HepG2 (cell line): ENCODE results near the gene DNMT3L. TPM values are rescaled to one million over a fixed set of nuclear protein-coding genes. Genes with fewer than 3 reads are reported as not detected.
A peak's percentile ranks its signal among the peaks of the same experiment; 100 is the strongest.

Experiments used
- ADNP ChIP-seq: sonication (generic); formaldehyde crosslinking; IDR thresholded peaks from 2 replicates; pipeline ENCODE4 v1.4.0; 2020; ENCODE audit warnings: missing genetic modification reagents
- ARHGAP35 ChIP-seq: sonication (generic); formaldehyde crosslinking; IDR thresholded peaks from 2 replicates; pipeline ENCODE4 v1.9.0; 2022; ENCODE audit warnings: mild to moderate bottlenecking, inconsistent platforms, moderate library complexity, missing genetic modification reagents, borderline replicate concordance
- ATRX ChIP-seq: sonication (generic); formaldehyde crosslinking; IDR thresholded peaks from 2 replicates; pipeline ENCODE4 v1.4.0; 2020; ENCODE audit warnings: missing genetic modification reagents, borderline replicate concordance
- KIAA2018 ChIP-seq: sonication (generic); formaldehyde crosslinking; IDR thresholded peaks from 2 replicates; pipeline ENCODE4 v1.5.0; 2020; ENCODE audit warnings: mild to moderate bottlenecking, missing genetic modification reagents, borderline replicate concordance
- MED13 ChIP-seq: sonication (generic); formaldehyde crosslinking; IDR thresholded peaks from 2 replicates; pipeline ENCODE4 v1.5.0; 2020; ENCODE audit warnings: missing genetic modification reagents
- MXI1 ChIP-seq: IDR thresholded peaks from 3 replicates; pipeline ENCODE4 v1.6.1; 2012; ENCODE audit warnings: low read depth, low read length, inconsistent platforms, borderline replicate concordance
- NCOA1 ChIP-seq: sonication (generic); formaldehyde crosslinking; IDR thresholded peaks from 2 replicates; pipeline ENCODE4 v1.9.0; 2021; ENCODE audit warnings: missing genetic modification reagents
- PTBP1 ChIP-seq: fragments of 200-400 bp; formaldehyde crosslinking; IDR thresholded peaks from 2 replicates; pipeline ENCODE4 v1.6.1; 2018; ENCODE audit warnings: low read length, low read depth; ENCODE audit not compliant: poor library complexity, severe bottlenecking
- SKIL ChIP-seq: sonication (generic); formaldehyde crosslinking; IDR thresholded peaks from 2 replicates; pipeline ENCODE4 v1.8.0; 2022; ENCODE audit warnings: missing genetic modification reagents, mild to moderate bottlenecking, moderate library complexity, borderline replicate concordance
- ZNF350 ChIP-seq: sonication (generic); formaldehyde crosslinking; IDR thresholded peaks from 2 replicates; pipeline ENCODE4 v1.4.0; 2020; ENCODE audit warnings: mild to moderate bottlenecking, low read depth, missing genetic modification reagents, borderline replicate concordance
- ZNF577 ChIP-seq: sonication (generic); formaldehyde crosslinking; IDR thresholded peaks from 2 replicates; pipeline ENCODE4 v1.4.0; 2020; ENCODE audit warnings: mild to moderate bottlenecking, low read depth, missing genetic modification reagents, borderline replicate concordance
- ZNF781 ChIP-seq: sonication (generic); formaldehyde crosslinking; IDR thresholded peaks from 2 replicates; pipeline ENCODE4 v1.5.1; 2020; ENCODE audit warnings: borderline replicate concordance, mild to moderate bottlenecking, missing genetic modification reagents; ENCODE audit errors: not compliant biosample characterization
- ZNF792 ChIP-seq: IDR thresholded peaks from 2 replicates; pipeline ENCODE4 v1.6.1; 2016
- ZNF850 ChIP-seq: sonication (generic); formaldehyde crosslinking; conservative IDR thresholded peaks from 2 replicates; pipeline ENCODE4 v1.9.0; 2021; ENCODE audit warnings: mild to moderate bottlenecking, missing genetic modification reagents
- ZSCAN25 ChIP-seq: sonication (generic); formaldehyde crosslinking; IDR thresholded peaks from 2 replicates; pipeline ENCODE4 v1.8.0; 2022; ENCODE audit warnings: mild to moderate bottlenecking, missing genetic modification reagents
- polyA plus RNA-seq, 8 experiments: library from polyadenylated mRNA; depleted of rRNA in 3 of 8; stranded (reverse) in 7 of 8; unstranded in 1 of 8; fragments of >200 nt; fragmentation: Illumina TruSeq in 4 of 8; extraction: Trizol in 4 of 8; gene quantifications; 2 replicates each; pipeline versions ENCODE4 v1.2.1 to v1.2.3, GENCODE V29; 2011 to 2016; ENCODE audit warnings: low read depth in 4 of 8, missing spikeins in 1 of 8, mixed read lengths in 1 of 8; ENCODE audit not compliant: insufficient read depth in 1 of 8
- total RNA-seq, 5 experiments: library from RNA; depleted of rRNA; stranded (reverse); fragments of >200 nt; fragmentation: Illumina TruSeq; extraction: Trizol; gene quantifications; 2 replicates each; pipeline ENCODE4 v1.2.3, GENCODE V29; 2016; ENCODE audit warnings: low read depth in 1 of 5
- TF ChIP-seq, protein P1 (sequence below): sonication (generic); formaldehyde crosslinking; IDR thresholded peaks from 2 replicates; pipeline ENCODE4 v1.5.0; 2020; ENCODE audit warnings: missing genetic modification reagents, mild to moderate bottlenecking, borderline replicate concordance
- TF ChIP-seq, protein P2 (sequence below): sonication (generic); formaldehyde crosslinking; IDR thresholded peaks from 2 replicates; pipeline ENCODE4 v1.9.0; 2022; ENCODE audit warnings: low read depth, missing genetic modification reagents

The DNMT3L gene
- total and polyA plus RNA-seq, 2 of the 13 experiments (the other 11 are each of a cell fraction or from before 2014, with no cell fraction given) = 0.75 to 1.7 TPM

GRCh38 chr21:44303490-44303981 is 41.8 kb upstream of the DNMT3L start (continued):
- TF ChIP-seq PTBP1 = no peak
- no peak for TF ChIP-seq NCOA1 (CRISPR knock-in tag)
- TF ChIP-seq ZNF350 (CRISPR knock-in tag) = no peak; the same call in 1 of the 2 replicates
- TF ChIP-seq ZNF577 = no peak
- TF ChIP-seq SKIL (CRISPR knock-in tag) = peak; percentile 37; the same call in 1 of the 2 replicates
- no peak for TF ChIP-seq ZSCAN25
- TF ChIP-seq ATRX (CRISPR knock-in tag) = no peak
- TF ChIP-seq, protein P1, sequence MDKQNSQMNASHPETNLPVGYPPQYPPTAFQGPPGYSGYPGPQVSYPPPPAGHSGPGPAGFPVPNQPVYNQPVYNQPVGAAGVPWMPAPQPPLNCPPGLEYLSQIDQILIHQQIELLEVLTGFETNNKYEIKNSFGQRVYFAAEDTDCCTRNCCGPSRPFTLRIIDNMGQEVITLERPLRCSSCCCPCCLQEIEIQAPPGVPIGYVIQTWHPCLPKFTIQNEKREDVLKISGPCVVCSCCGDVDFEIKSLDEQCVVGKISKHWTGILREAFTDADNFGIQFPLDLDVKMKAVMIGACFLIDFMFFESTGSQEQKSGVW (CRISPR knock-in tag) = no peak
- peak; percentile 95 for TF ChIP-seq ZNF792
- peak; percentile 65; the same call in 1 of the 3 replicates for TF ChIP-seq MXI1
- TF ChIP-seq, protein P2, sequence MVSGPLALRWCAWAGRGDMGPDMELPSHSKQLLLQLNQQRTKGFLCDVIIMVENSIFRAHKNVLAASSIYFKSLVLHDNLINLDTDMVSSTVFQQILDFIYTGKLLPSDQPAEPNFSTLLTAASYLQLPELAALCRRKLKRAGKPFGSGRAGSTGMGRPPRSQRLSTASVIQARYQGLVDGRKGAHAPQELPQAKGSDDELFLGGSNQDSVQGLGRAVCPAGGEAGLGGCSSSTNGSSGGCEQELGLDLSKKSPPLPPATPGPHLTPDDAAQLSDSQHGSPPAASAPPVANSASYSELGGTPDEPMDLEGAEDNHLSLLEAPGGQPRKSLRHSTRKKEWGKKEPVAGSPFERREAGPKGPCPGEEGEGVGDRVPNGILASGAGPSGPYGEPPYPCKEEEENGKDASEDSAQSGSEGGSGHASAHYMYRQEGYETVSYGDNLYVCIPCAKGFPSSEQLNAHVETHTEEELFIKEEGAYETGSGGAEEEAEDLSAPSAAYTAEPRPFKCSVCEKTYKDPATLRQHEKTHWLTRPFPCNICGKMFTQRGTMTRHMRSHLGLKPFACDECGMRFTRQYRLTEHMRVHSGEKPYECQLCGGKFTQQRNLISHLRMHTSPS (CRISPR knock-in tag) = peak; percentile 78
- 0 out of 2 replicates have a peak, but pooled peaks have one; percentile 47 for TF ChIP-seq ARHGAP35 (CRISPR knock-in tag)
- TF ChIP-seq ZNF850 = no peak
- TF ChIP-seq KIAA2018 = no peak
- no peak for TF ChIP-seq ADNP (CRISPR knock-in tag)
- no peak for TF ChIP-seq ZNF781
- no peak for TF ChIP-seq MED13 (CRISPR knock-in tag)
